NCI-H1417 (cell line): ENCODE measurements around the gene NTN4.
"Not testable (repeated sequence)": the region's sequence is repeated elsewhere in the genome, so short reads cannot be mapped to it uniquely, and the experiment has no call there.

Source experiments
- DNase-seq, 3 experiments: peaks; one replicate each; lab custom pipeline; 2025; lab: John Stamatoyannopoulos, UW

NTN4 gene

GRCh38 chr12:95623554-95624170 lies 166.9 kb downstream of the NTN4 start:
- DNase-seq: peak in 2 of 3 experiments; percentile 25 to 73

GRCh38 chr12:95622879-95623278 lies 167.7 kb downstream of the NTN4 start:
- DNase-seq: no peak

- DNase-seq: no peak
These were observed 168.8 kb downstream of the NTN4 start for GRCh38 chr12:95621725-95622124.

- DNase-seq: no peak
These were observed 170.4 kb downstream of the NTN4 start for GRCh38 chr12:95620171-95620570.

- DNase-seq: not testable (repeated sequence)
These were observed 174.1 kb downstream of the NTN4 start for GRCh38 chr12:95616470-95616869.

GRCh38 chr12:95615749-95616148 lies 174.8 kb downstream of the NTN4 start:
- DNase-seq: peak in 1 of 3 experiments; percentile 46

- DNase-seq: no peak
These were observed 176.1 kb downstream of the NTN4 start for GRCh38 chr12:95614390-95614982.

GRCh38 chr12:95613021-95613420 lies 177.5 kb downstream of the NTN4 start:
- no peak for DNase-seq

GRCh38 chr12:95611676-95612309 lies 178.8 kb downstream of the NTN4 start:
- peak in 2 of 3 experiments; percentile 63 to 72 for DNase-seq

GRCh38 chr12:95608252-95609033 lies 182.1 kb downstream of the NTN4 start:
- DNase-seq: peak in 1 of 3 experiments; percentile 41
